GM19025 (cell line): ENCODE results near the gene BLOC1S1.

Experiments
- ATAC-seq: cut with Tn5 transposase; IDR thresholded peaks from one replicate; pipeline ENCODE4 v1.9.1; 2021; ENCODE audit warnings: mild to moderate bottlenecking, low read depth, moderate library complexity; ENCODE audit not compliant: unreplicated experiment

The BLOC1S1 gene

DNA sequence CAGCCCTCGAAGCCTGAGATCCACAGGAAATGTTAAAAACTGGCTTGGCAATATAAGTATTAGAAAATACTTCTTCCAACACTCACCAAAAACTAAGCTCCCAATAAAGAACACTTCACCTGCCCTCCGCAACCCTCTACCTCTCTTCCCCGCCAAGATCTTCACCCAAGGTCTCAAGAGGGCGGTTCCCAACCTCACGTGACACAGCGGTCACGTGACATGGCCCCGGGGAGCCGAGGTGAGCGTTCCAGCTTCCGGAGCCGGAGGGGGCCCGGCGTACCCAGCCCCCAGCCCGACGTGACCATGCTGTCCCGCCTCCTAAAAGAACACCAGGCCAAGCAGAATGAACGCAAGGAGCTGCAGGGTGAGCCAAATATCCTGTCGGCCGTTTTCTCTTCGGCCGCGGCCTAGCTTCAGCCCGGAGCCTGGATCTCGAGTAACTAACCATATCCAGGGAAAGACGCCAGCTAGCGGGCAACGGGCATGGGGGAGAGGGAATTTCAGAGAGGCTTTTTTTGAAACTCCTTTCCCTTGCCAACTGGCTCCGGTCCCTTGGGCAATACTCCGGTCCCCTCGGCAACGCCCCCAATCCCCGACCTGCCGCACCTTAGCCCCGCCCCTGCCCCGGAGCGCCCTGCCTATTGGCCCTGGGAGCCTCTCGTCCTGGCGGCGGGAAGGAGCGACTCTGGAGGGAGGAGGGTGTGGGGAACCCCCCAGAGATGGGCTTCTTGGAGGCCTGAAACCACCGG, at the start of gene BLOC1S1:
BLOC1S1 (plus strand) TSS at position 214 of the 749 bp plus-strand sequence; CDS start at position 220, 6 bp downstream.
- peak; percentile 76 for ATAC-seq

- no peak for ATAC-seq
These were observed 49.3 kb upstream of the BLOC1S1 start for GRCh38 chr12:55666508-55666907.

DNA sequence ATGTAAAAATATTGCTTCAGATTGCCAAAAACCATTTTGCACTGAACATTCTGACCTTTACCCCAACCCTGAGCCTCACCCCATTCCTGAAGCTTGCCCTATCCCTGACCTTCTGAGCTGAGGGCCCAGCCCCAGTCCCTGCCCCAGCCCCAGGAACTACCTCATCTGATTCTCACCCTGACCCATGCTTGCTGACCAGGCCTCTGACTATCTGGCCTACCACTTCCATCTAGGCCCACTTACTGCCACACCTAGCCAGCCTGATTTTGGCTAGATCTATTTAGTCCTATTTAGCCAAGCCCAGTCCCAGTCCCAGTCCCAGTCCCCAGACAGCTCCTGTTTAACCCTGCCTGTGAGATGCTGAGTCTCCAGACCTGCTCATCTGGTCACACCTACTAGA, 45.6 kb upstream of the BLOC1S1 start:
- no peak for ATAC-seq

GRCh38 chr12:55671746-55672145, 44.1 kb upstream of the BLOC1S1 start:
- ATAC-seq = no peak

DNA sequence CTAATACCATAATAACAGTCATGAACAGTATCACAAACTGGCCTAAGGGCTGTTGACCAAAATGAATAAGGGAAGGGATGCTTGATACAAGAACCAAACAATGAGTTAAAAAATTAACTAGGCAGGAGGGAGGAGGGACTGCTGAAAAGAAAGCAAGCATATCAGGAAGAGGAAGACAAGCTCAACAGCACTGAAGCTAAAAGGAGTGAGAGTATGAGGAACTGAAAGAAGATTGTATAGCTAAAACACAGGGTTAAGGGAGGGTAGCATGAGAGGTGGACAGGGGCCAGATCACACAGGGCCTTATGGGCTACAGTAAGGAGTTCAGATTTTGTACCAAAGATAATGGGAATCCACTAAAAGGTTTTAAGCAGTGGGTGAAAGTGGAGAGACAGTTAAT, 42.2 kb upstream of the BLOC1S1 start:
- peak; percentile 99 for ATAC-seq

DNA sequence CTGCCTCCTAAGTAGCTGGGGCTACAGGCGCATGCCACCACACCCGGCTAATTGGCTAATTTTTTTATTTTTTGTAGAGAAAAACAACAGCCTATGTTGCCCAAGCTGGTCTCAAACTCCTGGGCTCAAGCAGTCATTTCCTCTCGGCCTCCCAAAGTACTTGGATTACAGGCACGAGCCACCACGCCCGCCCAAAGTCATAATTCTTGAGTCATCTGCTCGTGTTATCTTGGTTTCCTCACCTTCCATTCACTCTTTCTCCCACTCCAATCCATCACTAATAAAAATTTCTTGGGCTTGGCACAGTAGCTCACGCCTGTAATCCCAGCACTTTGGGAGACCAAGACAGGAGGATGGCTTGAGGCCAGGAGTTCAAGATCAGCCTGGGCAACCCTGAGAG, 40.2 kb upstream of the BLOC1S1 start:
- ATAC-seq = no peak

- no peak for ATAC-seq
These were observed 39.1 kb upstream of the BLOC1S1 start for GRCh38 chr12:55676707-55677106.

- ATAC-seq = no peak
These were observed 36.2 kb upstream of the BLOC1S1 start for GRCh38 chr12:55679691-55680090.

- ATAC-seq = no peak
These were observed 34.4 kb upstream of the BLOC1S1 start for GRCh38 chr12:55681142-55682077.

- no peak for ATAC-seq
These were observed 33.6 kb upstream of the BLOC1S1 start for GRCh38 chr12:55682087-55682796.

DNA sequence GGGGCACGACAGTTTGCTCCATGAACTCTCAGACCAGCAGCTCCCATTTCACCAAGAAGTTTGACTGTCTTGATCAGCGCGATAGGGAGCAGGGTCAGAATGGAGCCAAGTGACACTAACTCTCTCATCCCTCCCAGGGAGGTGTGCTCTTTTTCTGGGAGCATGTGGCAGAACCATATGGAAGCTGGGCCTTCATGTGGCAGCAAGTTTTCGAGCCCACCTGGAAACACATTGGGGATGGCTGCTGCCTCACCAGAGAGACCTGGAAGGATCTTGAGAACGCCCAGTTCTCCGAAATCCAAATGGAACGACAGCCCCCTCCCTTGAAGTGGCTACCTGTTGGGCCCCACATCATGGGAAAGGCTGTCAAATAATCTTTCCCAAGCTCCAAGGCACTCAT, 32.2 kb upstream of the BLOC1S1 start:
- ATAC-seq = no peak

DNA sequence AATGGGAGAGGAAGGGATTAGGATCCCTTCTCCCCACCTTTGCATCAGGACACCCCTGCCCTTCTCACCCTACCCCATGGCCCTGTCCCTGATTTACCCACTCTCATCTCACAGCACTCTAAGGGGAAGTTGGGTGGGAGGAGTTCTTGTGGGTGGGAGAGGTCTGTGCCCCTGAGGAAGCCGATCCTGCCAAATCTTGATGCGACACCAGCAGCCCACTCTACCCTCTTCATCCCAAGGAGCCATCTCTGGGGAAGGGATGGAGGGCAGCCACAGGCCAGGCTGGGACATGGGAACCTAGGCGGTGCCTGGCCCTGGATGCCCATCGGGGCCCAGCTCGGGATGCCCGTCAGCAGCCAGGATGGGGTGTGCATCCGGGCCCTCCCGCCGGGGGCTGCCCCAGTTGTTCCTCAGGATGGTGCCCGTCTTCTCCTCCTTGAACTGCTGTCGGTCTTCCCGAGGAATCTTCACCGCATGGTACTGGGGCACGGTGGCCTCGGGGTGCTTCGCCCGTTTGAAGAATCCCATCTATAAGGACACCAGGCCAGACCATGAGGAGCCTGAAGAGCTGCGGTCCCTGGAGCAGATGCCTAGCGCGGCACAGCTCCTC, 31.0 kb upstream of the BLOC1S1 start:
- no peak for ATAC-seq

DNA sequence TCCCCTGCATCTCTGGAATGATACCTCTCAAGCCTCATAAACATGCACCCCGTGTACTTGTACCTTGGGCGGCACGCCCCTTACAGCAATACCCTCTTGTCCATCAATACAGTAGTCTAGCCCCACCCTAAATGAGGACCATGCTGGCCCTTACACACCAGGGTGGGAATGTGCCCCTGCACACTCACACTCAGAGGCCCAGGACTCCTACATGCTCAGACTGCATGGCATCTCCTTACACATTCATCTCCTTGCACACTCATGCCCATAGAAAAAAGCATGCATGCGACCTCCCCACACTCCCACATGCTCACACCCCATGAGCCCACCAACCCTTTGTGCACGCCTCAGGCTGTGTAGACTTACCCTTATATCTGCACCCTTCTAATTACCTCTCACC, 30.2 kb upstream of the BLOC1S1 start:
- no peak for ATAC-seq

DNA sequence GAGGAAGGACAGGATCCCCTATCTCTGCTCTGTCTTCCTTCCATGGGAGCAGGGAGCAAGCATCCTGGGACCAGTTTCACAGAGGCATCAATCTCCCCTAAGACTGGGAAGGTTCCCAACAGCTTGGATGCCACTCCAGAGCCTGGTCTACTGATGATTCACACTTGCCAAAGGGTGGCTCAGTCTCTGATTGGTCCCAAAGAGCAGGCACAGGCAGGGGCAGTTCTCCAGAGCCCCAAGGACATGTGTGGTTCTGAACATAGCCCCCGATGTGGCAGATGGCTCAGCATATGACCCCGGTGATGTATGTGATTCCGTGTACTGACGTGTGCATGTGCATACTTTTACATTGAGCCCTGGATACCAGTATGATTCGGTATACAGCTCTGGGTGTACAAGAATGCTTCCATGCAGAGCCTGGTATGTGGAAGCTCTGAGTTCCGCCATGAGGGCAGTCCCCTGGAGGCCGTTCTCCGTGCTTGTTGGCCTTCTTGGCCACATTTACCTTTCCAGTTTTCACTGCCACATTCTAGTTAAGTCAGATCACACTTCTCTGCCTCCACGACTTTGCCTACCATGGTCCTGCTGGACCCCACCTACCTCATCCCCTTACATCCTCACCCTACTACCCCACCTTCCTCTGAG, 29.4 kb upstream of the BLOC1S1 start:
- ATAC-seq = no peak

- no peak for ATAC-seq
These were observed 28.1 kb upstream of the BLOC1S1 start for GRCh38 chr12:55687746-55688145.

DNA sequence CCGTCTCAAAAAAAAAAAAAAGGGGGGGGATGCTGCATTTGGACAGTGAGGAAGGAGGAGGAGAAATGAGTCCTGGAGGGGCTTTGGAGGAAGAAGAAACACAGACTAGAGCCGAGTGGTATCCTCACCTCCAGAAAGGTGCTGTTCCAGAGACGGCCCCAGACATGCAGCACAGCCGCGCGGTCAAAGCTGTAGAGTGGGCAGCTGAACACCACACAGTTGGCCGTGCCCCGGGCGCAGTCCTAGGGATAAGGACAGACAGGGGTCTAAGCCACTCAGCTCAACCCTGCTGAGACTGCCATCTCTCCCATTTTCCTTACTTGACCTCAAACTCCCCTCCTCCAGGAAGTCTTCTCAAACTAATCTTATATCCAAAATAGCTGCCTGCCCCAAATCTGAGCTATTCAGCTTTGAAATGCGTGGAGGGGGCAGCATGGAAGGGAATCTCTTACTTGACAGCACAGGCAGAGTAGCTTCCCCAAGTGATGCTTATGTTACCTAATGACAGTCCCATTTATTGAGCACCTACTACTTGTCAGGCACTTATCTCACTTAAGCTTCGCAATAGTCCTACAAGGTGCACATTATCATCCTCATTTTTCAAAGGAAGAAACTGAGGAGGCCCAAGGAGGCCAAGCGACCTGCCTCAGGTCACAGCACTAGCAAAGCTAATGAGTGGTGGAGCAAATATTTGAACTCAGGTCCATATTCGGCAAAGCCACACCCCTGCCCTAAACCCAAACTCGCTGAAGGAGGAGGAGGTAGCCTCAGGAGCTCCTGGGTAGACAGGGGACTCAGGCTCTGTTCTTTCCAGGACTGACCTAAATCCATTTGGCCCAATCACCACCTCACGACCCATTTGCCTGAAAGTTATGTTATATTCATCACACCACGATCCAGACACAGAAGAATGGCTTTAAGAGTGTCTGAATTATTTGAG, 26.9 kb upstream of the BLOC1S1 start:
- ATAC-seq = no peak

GRCh38 chr12:55692631-55693322, 23.1 kb upstream of the BLOC1S1 start:
- no peak for ATAC-seq
